OCI-LY7 (cell line): Measurements from ENCODE around the gene CDHR5. TPM values are rescaled to one million over a fixed set of nuclear protein-coding genes. Genes with fewer than 3 reads are reported as not detected.

ENCODE experiments used
- BruUV-seq: library from RNA; stranded (reverse); fragments of 400-500 nt; replicated peaks from 2 replicates; lab custom pipeline; 2021; lab: Mats Ljungman, UMichigan
- CTCF ChIA-PET: fragments of 300-600 bp; sonication (Branson Sonifier 250); formaldehyde crosslinking; loops from one replicate; lab custom pipeline; 2022; ENCODE audit warnings: antibody characterized with exemption; ENCODE audit not compliant: unreplicated experiment; lab: Charles Lee
- POLR2A ChIA-PET: fragments of 300-600 bp; sonication (Branson Sonifier 250); formaldehyde crosslinking; loops from one replicate; lab custom pipeline; 2022; ENCODE audit warnings: antibody characterized with exemption; lab: Charles Lee
- DNase-seq: peaks from one replicate; pipeline ENCODE4 v3.0.0-alpha.2; 2015; ENCODE audit warnings: low spot score
- H2AFZ ChIP-seq: fragments of 200-600 bp; sonication (generic), shearing (Covaris generic); 2 replicates; pipeline ENCODE4 v1.6.1; 2014; ENCODE audit warnings: mild to moderate bottlenecking, antibody characterized with exemption, low read length, moderate library complexity
- H3K27ac ChIP-seq: fragments of 200-600 bp; sonication (generic); 2 replicates; pipeline ENCODE4 v1.5.1; 2014; ENCODE audit warnings: mixed run types, low read depth, mild to moderate bottlenecking, moderate library complexity, low read length, inconsistent platforms; ENCODE audit not compliant: poor library complexity, severe bottlenecking
- H3K36me3 ChIP-seq: fragments of 200-600 bp; sonication (generic); 2 replicates; pipeline ENCODE4 v1.6.1; 2014; ENCODE audit warnings: mild to moderate bottlenecking, antibody characterized with exemption, low read length, moderate library complexity, mixed read lengths; ENCODE audit not compliant: insufficient read depth
- H3K4me1 ChIP-seq: fragments of 200-600 bp; sonication (generic); 2 replicates; pipeline ENCODE4 v1.5.1; 2014; ENCODE audit warnings: mild to moderate bottlenecking, low read length; ENCODE audit not compliant: insufficient read depth, poor library complexity, severe bottlenecking
- H3K4me2 ChIP-seq: fragments of 200-600 bp; sonication (generic); 2 replicates; pipeline ENCODE4 v1.6.1; 2014; ENCODE audit warnings: mild to moderate bottlenecking, low read length
- H3K4me3 ChIP-seq: fragments of 200-600 bp; sonication (generic); 2 replicates; pipeline ENCODE4 v1.5.1; 2014; ENCODE audit warnings: mild to moderate bottlenecking, low read depth, low read length; ENCODE audit not compliant: poor library complexity, severe bottlenecking
- H3K79me2 ChIP-seq: fragments of 200-600 bp; sonication (generic); 2 replicates; pipeline ENCODE4 v1.6.1; 2016; ENCODE audit warnings: low read depth, mild to moderate bottlenecking, low read length, moderate library complexity, mixed read lengths; ENCODE audit not compliant: insufficient read depth
- H3K9me2 ChIP-seq: fragments of 200-600 bp; sonication (generic); 2 replicates; pipeline ENCODE4 v1.6.1; 2016; ENCODE audit warnings: mild to moderate bottlenecking, low read length, mixed read lengths; ENCODE audit not compliant: insufficient read depth
- H3K9me3 ChIP-seq: fragments of 200-600 bp; sonication (generic); 2 replicates; pipeline ENCODE4 v1.6.1; 2014; ENCODE audit warnings: mild to moderate bottlenecking, mixed run types, low read length, mixed read lengths
- H4K20me1 ChIP-seq: fragments of 200-600 bp; sonication (generic); 2 replicates; pipeline ENCODE4 v1.6.1; 2014; ENCODE audit warnings: mild to moderate bottlenecking, antibody characterized with exemption, low read length, moderate library complexity, mixed read lengths; ENCODE audit not compliant: insufficient read depth
- EZH2phosphoT487 ChIP-seq: fragments of 200-600 bp; sonication (generic); IDR thresholded peaks from 2 replicates; pipeline ENCODE4 v1.6.1; 2018; ENCODE audit warnings: low read depth, borderline replicate concordance, mild to moderate bottlenecking, mixed run types, antibody characterized with exemption, low read length, moderate library complexity, mixed read lengths
- intact Hi-C: fragments of 100-400 bp; cut with micrococcal nuclease; formaldehyde crosslinking; loops from one replicate; pipeline ENCODE4 v1.10.0; 2022; ENCODE audit not compliant: unreplicated experiment
- total RNA-seq, 2 experiments: library from RNA; depleted of rRNA in 1 of 2; stranded (reverse); fragments of >200 nt in 1 of 2; shearing (Covaris generic) in 1 of 2; gene quantifications; 2 replicates each; pipeline ENCODE4 v1.2.3, GENCODE V29; 2014 to 2022
- TF ChIP-seq, protein P1 (sequence below): fragments of 200-600 bp; sonication (generic); conservative IDR thresholded peaks from 2 replicates; pipeline ENCODE4 v1.5.1; 2014; ENCODE audit warnings: mild to moderate bottlenecking, antibody characterized with exemption, low read length, moderate library complexity, mixed read lengths

Gene CDHR5
- total RNA-seq, 2 experiments from 2014 or later, result not detected

DNA sequence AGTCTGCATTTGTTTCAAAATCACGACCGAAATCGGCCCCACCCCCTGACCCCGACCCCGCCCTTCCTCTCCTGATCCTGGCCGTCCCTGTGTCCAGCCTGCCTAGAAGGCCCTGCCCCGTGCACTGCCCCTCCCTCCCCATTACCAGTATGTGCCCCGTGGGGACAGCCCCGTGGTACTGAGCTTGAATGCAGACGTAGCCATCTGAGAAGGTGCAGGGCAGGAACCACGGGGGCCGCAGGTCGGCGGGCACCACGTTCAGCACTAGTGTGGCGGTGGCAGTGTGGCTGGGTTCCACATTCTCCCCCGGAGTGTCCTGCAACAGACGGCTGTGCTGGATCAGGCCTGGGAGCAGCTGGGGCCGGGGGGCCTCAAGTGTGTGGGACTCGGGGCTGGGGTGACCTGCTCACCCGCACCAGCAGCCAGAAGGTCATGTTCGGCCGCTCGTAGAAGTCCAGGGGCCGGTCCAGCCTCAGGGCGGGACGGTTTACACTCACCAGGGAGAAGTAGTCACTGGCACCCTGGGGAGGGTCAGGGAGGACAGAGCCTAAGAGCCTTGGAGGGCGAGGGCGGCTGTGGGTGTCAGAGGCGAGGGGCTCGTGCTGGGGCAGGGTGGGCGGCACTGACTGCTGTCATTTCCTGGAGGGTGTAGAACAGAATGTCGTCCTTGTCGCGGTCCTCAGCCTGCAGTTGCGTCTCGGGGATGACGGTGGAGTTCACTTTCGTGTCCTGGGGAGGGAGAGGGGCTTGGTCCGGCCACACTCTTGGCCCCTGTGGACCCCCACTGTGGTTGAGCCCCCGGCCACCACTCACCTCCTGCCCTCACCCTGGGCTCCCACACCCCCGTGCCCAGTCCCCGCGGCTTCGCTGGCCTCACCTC is 3.6 kb downstream of the CDHR5 start:
- ChIA-PET POLR2A (no interaction called here), CTCF (no interaction called here)
- no peak overlapping the region for H2AFZ ChIP-seq
- intact Hi-C loops, result no loop called here
- H3K4me2 ChIP-seq, result no peak overlapping the region
- TF ChIP-seq EZH2phosphoT487, result no peak
- TF ChIP-seq, protein P1, sequence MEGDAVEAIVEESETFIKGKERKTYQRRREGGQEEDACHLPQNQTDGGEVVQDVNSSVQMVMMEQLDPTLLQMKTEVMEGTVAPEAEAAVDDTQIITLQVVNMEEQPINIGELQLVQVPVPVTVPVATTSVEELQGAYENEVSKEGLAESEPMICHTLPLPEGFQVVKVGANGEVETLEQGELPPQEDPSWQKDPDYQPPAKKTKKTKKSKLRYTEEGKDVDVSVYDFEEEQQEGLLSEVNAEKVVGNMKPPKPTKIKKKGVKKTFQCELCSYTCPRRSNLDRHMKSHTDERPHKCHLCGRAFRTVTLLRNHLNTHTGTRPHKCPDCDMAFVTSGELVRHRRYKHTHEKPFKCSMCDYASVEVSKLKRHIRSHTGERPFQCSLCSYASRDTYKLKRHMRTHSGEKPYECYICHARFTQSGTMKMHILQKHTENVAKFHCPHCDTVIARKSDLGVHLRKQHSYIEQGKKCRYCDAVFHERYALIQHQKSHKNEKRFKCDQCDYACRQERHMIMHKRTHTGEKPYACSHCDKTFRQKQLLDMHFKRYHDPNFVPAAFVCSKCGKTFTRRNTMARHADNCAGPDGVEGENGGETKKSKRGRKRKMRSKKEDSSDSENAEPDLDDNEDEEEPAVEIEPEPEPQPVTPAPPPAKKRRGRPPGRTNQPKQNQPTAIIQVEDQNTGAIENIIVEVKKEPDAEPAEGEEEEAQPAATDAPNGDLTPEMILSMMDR, result no peak
- no peak for DNase-seq
- H3K9me3 ChIP-seq, result no peaks in the 10 kb centered on the region
- H3K27ac ChIP-seq, result no peak overlapping the region
- no TSS peak for BruUV-seq
- peaks cover 8% of the 10 kb centered on the region for H3K4me1 ChIP-seq
- no peaks in the 10 kb centered on the region for H3K36me3 ChIP-seq
- H3K4me3 ChIP-seq, result no peak overlapping the region
- H3K9me2 ChIP-seq, result no peaks in the 10 kb centered on the region
- H4K20me1 ChIP-seq, result no peaks in the 10 kb centered on the region
- H3K79me2 ChIP-seq, result no peaks in the 10 kb centered on the region

DNA sequence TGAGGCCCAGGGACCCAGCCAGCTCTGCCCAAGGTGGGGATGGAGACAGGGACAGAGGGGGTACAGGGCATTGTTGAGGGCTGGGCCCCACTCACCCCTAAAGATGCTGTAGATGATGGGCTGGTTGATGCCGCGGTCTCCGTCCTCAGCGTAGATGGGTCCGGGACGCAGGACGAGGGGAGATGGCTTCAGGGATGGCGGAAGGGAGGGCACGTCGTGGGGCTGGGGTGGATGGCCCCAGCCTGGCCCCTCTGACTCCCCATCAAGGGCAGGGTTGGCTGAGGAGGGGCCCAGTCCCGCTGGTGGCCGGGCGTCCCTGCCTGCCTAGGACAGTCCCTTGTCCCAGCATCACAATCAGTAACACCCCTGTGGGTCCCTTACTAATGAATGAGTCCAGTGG is 4.6 kb downstream of the CDHR5 start:
- no peak overlapping the region for H3K4me3 ChIP-seq
- H2AFZ ChIP-seq, result no peak overlapping the region
- ChIA-PET POLR2A (no interaction called here), CTCF (no interaction called here)
- H3K4me1 ChIP-seq, result peaks cover 14% of the 10 kb centered on the region
- H3K4me2 ChIP-seq, result no peak overlapping the region
- no peaks in the 10 kb centered on the region for H4K20me1 ChIP-seq
- no peak for TF ChIP-seq EZH2phosphoT487
- TF ChIP-seq, protein P1, result no peak
- no peak overlapping the region for H3K27ac ChIP-seq
- no peaks in the 10 kb centered on the region for H3K9me2 ChIP-seq
- intact Hi-C loops, result no loop called here
- DNase-seq, result no peak
- no TSS peak for BruUV-seq
- no peaks in the 10 kb centered on the region for H3K36me3 ChIP-seq
- no peaks in the 10 kb centered on the region for H3K79me2 ChIP-seq
- no peaks in the 10 kb centered on the region for H3K9me3 ChIP-seq

DNA sequence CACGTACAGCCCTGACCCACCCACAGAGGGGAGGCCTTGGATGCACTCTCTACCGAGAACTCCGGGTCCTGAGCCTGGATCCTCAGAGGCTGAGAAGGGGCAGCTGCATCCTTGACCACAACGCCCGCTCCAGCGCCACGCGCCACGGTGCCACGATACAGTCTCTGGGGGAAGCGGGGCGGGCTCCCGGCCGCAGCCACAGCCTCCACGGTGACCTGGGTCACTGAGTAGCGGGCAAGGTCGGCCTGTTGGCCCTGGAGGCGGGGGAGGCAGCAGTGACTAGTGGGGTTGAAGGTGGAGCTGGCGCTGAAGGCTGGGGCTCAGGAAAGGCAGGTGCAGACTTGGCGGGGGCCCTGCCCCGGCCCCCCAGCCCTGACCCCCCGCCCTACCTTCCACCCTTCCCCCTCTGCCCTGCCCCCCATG is 5.1 kb downstream of the CDHR5 start:
- ChIA-PET CTCF (no interaction called here), POLR2A (no interaction called here)
- Histone ChIP-seq H3K4me1 (peaks cover 19% of the 10 kb centered on the region), H4K20me1 (no peaks in the 10 kb centered on the region), H3K79me2 (no peaks in the 10 kb centered on the region), H3K9me3 (no peaks in the 10 kb centered on the region), H3K4me3 (no peak overlapping the region), H3K9me2 (no peaks in the 10 kb centered on the region), H3K36me3 (no peaks in the 10 kb centered on the region), H3K4me2 (no peak overlapping the region), H2AFZ (no peak overlapping the region), H3K27ac (no peak overlapping the region)
- TF ChIP-seq, protein P1, result no peak
- no peak for TF ChIP-seq EZH2phosphoT487
- DNase-seq, result no peak
- no TSS peak for BruUV-seq
- intact Hi-C loops, result loop anchor here (5.0 kb wide), 1 partner anchor 42 kb away; the partner anchor contains the start of gene PHRF1
